Vagina (tissue), 2 donors: ENCODE results near the gene EYA4. TPM values are rescaled to one million over a fixed set of nuclear protein-coding genes. Genes with fewer than 3 reads are reported as not detected.

Experiments used
- DNase-seq, 2 donors: peaks; one replicate each; pipeline ENCODE4 v3.0.0-alpha.2; 2017; ENCODE audit errors: extremely low spot score in 2 of 2
- H3K27ac ChIP-seq: fragments of 200-600 bp; sonication (generic); one replicate; pipeline ENCODE4 v1.5.1; 2019
- H3K27me3 ChIP-seq: fragments of 200-600 bp; sonication (generic); one replicate; pipeline ENCODE4 v1.5.1; 2019
- H3K36me3 ChIP-seq, 2 donors: fragments of 200-600 bp; sonication (generic); one replicate each; pipeline ENCODE4 v1.5.1; 2017 to 2019
- H3K4me1 ChIP-seq: fragments of 200-600 bp; sonication (generic); one replicate; pipeline ENCODE4 v1.5.1; 2019
- H3K4me3 ChIP-seq, 2 donors: fragments of 200-600 bp; sonication (generic); 1 replicate in 1 of 2; 2 replicates in 1 of 2; pipeline ENCODE4 v1.5.1; 2016 to 2019
- H3K9me3 ChIP-seq: fragments of 200-600 bp; sonication (generic); one replicate; pipeline ENCODE4 v1.5.1; 2019
- POLR2A ChIP-seq, 2 donors: fragments of 450-650 bp; IDR thresholded peaks; one replicate each; pipeline ENCODE4 v1.6.1; 2017; ENCODE audit warnings: antibody characterized with exemption in 2 of 2, mild to moderate bottlenecking in 2 of 2, moderate library complexity in 2 of 2
- POLR2AphosphoS5 ChIP-seq, 2 donors: sonication (generic); formaldehyde crosslinking; IDR thresholded peaks; one replicate each; pipeline ENCODE4 v1.9.0; 2017; ENCODE audit warnings: antibody characterized with exemption in 2 of 2, mild to moderate bottlenecking in 2 of 2, low read depth in 1 of 2; ENCODE audit not compliant: insufficient read depth in 1 of 2
- intact Hi-C: fragments of 100-400 bp; cut with DNase I; formaldehyde crosslinking; loops from one replicate; pipeline ENCODE4 v1.15.1; 2023
- total RNA-seq: library from RNA; depleted of rRNA; stranded (reverse); fragments of >200 nt; gene quantifications from one replicate; pipeline ENCODE4 v1.2.3, GENCODE V29; 2016
- TF ChIP-seq, protein P1 (sequence below), 3 experiments: fragments of 450-650 bp in 2 of 3; fragments of 200-600 bp in 1 of 3; sonication (generic) in 1 of 3; IDR thresholded peaks; one replicate each; pipeline ENCODE4 v1.5.1; 2017 to 2019; ENCODE audit warnings: antibody characterized with exemption in 3 of 3, mild to moderate bottlenecking in 2 of 3, moderate library complexity in 2 of 3

Gene EYA4
- total RNA-seq, 1 donor from 2014 or later, result 18.7 TPM

DNA sequence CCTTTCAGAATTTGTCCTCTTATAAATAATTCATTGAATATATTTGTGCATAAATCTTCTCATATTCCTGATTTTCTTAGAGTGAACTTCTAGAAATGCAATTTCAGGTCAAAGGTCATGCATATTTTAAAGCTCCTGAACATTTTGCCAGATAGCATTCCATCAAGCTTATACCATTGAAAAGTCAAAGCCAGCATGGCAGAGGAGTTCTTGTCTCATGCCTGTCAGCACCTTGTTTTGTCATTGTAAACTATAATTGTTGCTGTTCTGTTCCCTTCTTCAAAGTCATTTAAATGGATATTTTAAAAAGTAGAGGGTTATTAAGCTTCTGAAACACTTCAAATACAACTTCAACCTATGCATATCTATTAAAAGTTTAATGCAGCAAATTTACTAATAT, 170.6 kb downstream of the EYA4 start:
- intact Hi-C loops, result no loop called here
- Histone ChIP-seq H3K27me3 (no peaks in the 10 kb centered on the region), H3K27ac (no peak overlapping the region), H3K4me1 (no peaks in the 10 kb centered on the region), H3K4me3 (no peak overlapping the region), H3K9me3 (no peaks in the 10 kb centered on the region), H3K36me3 (no peaks in the 10 kb centered on the region)
- no peak for DNase-seq
- TF ChIP-seq, protein P1, sequence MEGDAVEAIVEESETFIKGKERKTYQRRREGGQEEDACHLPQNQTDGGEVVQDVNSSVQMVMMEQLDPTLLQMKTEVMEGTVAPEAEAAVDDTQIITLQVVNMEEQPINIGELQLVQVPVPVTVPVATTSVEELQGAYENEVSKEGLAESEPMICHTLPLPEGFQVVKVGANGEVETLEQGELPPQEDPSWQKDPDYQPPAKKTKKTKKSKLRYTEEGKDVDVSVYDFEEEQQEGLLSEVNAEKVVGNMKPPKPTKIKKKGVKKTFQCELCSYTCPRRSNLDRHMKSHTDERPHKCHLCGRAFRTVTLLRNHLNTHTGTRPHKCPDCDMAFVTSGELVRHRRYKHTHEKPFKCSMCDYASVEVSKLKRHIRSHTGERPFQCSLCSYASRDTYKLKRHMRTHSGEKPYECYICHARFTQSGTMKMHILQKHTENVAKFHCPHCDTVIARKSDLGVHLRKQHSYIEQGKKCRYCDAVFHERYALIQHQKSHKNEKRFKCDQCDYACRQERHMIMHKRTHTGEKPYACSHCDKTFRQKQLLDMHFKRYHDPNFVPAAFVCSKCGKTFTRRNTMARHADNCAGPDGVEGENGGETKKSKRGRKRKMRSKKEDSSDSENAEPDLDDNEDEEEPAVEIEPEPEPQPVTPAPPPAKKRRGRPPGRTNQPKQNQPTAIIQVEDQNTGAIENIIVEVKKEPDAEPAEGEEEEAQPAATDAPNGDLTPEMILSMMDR (IDR thresholded peaks at IDR 0.05), result no peak
- TF ChIP-seq POLR2AphosphoS5 (IDR thresholded peaks at IDR 0.05; ENCODE audit: insufficient read depth in 1 of 2, low read depth in 1 of 2) (no peak), POLR2A (IDR thresholded peaks at IDR 0.05) (no peak)

DNA sequence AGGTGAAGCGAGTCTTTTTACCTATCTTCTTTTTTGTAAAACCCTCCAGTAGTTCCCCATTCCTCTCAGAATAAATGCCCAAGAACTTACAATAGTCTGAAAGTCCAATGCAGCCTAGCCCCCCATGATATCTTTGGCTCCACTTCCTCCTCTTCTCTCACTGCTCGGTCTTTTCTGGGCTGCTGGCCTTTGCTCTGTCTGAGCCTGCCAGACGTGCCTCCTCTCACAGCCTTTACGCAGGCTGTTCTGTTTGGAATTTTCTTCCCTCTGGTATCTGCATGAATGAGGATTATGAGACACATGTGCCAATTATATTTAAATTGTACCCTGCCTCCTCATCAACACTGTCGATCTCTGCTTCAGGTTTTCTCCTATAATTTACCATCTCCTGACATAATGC, 174.1 kb downstream of the EYA4 start:
- Histone ChIP-seq H3K9me3 (no peaks in the 10 kb centered on the region), H3K4me3 (no peak overlapping the region), H3K4me1 (no peaks in the 10 kb centered on the region), H3K27ac (no peak overlapping the region), H3K36me3 (no peaks in the 10 kb centered on the region), H3K27me3 (no peaks in the 10 kb centered on the region)
- TF ChIP-seq POLR2A (IDR thresholded peaks at IDR 0.05), result no peak
- TF ChIP-seq, protein P1 (IDR thresholded peaks at IDR 0.05), result no peak
- TF ChIP-seq POLR2AphosphoS5 (IDR thresholded peaks at IDR 0.05; ENCODE audit: insufficient read depth in 1 of 2, low read depth in 1 of 2), result no peak
- intact Hi-C loops, result no loop called here
- no peak for DNase-seq

DNA sequence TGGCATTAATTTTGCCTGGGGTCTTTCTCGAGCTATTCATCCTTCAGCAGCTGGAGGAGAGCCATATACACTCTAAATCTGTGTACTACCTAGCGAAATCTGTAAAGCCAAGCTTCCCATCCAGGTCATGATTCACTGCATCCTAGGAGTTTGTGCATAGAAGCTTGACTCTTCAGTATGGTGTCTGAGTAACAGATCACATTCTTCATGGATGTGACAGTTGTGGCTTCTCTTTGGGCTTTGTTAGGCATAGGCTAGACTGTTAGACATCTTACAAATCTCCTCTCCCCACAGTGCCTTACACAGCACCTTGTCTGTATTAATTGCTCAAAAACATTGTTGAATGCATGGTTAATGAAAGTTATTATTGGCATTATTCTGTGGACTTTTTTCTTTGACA, 177.0 kb downstream of the EYA4 start:
- Histone ChIP-seq H3K27ac (no peak overlapping the region), H3K36me3 (no peaks in the 10 kb centered on the region), H3K27me3 (no peaks in the 10 kb centered on the region), H3K9me3 (no peaks in the 10 kb centered on the region), H3K4me3 (no peak overlapping the region), H3K4me1 (no peaks in the 10 kb centered on the region)
- intact Hi-C loops, result no loop called here
- TF ChIP-seq, protein P1 (IDR thresholded peaks at IDR 0.05), result no peak
- TF ChIP-seq POLR2A (IDR thresholded peaks at IDR 0.05) (no peak), POLR2AphosphoS5 (IDR thresholded peaks at IDR 0.05; ENCODE audit: insufficient read depth in 1 of 2, low read depth in 1 of 2) (no peak)
- DNase-seq, result no peak

DNA sequence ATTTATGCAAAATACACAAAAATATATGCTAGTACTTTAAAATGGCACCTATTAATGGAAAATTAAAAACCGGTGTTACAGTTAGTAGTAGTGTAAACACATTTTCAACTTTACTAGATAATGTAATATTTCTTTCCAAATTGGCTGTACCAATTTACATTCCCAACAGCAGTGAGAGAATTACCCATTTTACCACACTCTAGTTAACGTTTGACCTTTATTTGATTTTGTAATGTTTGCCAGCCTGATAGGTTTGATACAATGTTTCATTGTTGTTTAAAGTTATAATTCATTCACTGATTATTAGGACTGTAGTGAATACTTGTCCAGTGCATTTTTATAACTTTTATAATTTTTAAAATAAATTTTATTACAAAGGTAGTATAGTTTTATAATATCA, 182.1 kb downstream of the EYA4 start:
- H3K27me3 ChIP-seq, result no peaks in the 10 kb centered on the region
- no peak overlapping the region for H3K4me3 ChIP-seq
- H3K9me3 ChIP-seq, result no peaks in the 10 kb centered on the region
- no peak for DNase-seq
- no peaks in the 10 kb centered on the region for H3K36me3 ChIP-seq
- TF ChIP-seq, protein P1 (IDR thresholded peaks at IDR 0.05), result no peak
- no peak for TF ChIP-seq POLR2A (IDR thresholded peaks at IDR 0.05)
- no peak for TF ChIP-seq POLR2AphosphoS5 (IDR thresholded peaks at IDR 0.05; ENCODE audit: insufficient read depth in 1 of 2, low read depth in 1 of 2)
- intact Hi-C loops, result no loop called here
- H3K4me1 ChIP-seq, result no peaks in the 10 kb centered on the region
- H3K27ac ChIP-seq, result no peak overlapping the region

DNA sequence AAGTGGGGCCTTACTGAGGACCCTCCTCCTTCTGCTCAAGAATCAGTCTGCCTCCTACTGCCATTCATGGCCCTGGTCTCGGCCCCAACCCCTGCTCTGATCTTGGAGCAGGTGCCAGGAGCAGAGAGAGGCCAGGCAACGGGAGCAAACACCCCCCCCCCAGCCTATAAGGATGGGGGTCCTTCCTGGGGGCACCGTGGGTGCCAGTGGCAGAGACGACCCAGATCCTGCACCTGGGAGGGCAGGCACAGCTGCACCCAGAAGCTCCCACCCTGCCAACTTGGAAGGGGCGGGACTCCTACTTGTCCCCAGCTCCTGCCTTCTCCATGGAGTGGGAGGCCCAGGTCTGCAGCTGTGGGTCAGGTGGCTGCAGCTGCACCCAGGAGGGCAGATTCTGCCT, 183.2 kb downstream of the EYA4 start:
- no peak overlapping the region for H3K4me3 ChIP-seq
- H3K36me3 ChIP-seq, result no peaks in the 10 kb centered on the region
- intact Hi-C loops, result no loop called here
- no peak for DNase-seq
- no peak for TF ChIP-seq POLR2AphosphoS5 (IDR thresholded peaks at IDR 0.05; ENCODE audit: insufficient read depth in 1 of 2, low read depth in 1 of 2)
- TF ChIP-seq, protein P1 (IDR thresholded peaks at IDR 0.05), result no peak
- TF ChIP-seq POLR2A (IDR thresholded peaks at IDR 0.05), result no peak
- no peak overlapping the region for H3K27ac ChIP-seq
- H3K9me3 ChIP-seq, result no peaks in the 10 kb centered on the region
- no peaks in the 10 kb centered on the region for H3K27me3 ChIP-seq
- no peaks in the 10 kb centered on the region for H3K4me1 ChIP-seq
